HG02759 (cell line): Measurements from ENCODE around the gene BNC1.
"Not testable (repeated sequence)": the region's sequence is repeated elsewhere in the genome, so short reads cannot be mapped to it uniquely, and the experiment has no call there.

Experiments
- ATAC-seq: cut with Tn5 transposase; IDR thresholded peaks from one replicate; pipeline ENCODE4 v1.9.1; 2021; ENCODE audit warnings: mild to moderate bottlenecking, moderate library complexity; ENCODE audit not compliant: unreplicated experiment

BNC1 gene

GRCh38 chr15:83250781-83251180 lies 33.7 kb downstream of the BNC1 start:
- no peak for ATAC-seq

GRCh38 chr15:83249030-83249343 lies 35.5 kb downstream of the BNC1 start:
- ATAC-seq, result no peak

- ATAC-seq, result no peak
These were observed 36.1 kb downstream of the BNC1 start for GRCh38 chr15:83248151-83249029.

GRCh38 chr15:83243634-83244033 lies 40.8 kb downstream of the BNC1 start:
- ATAC-seq, result no peak

- ATAC-seq, result no peak
These were observed 54.2 kb downstream of the BNC1 start for GRCh38 chr15:83230242-83230641.

GRCh38 chr15:83225449-83225848 lies 59.0 kb downstream of the BNC1 start:
- no peak for ATAC-seq

GRCh38 chr15:83221781-83222180 lies 62.7 kb downstream of the BNC1 start:
- not testable (repeated sequence) for ATAC-seq

- ATAC-seq, result no peak
These were observed 65.4 kb downstream of the BNC1 start for GRCh38 chr15:83219026-83219425.

- no peak for ATAC-seq
These were observed 69.2 kb downstream of the BNC1 start for GRCh38 chr15:83215306-83215705.

GRCh38 chr15:83210619-83211018 lies 73.8 kb downstream of the BNC1 start:
- no peak for ATAC-seq

GRCh38 chr15:83209333-83209732 lies 75.1 kb downstream of the BNC1 start:
- ATAC-seq, result no peak

GRCh38 chr15:83208367-83208661 lies 76.2 kb downstream of the BNC1 start:
- ATAC-seq, result no peak

GRCh38 chr15:83207660-83208366 lies 76.7 kb downstream of the BNC1 start, which contains the start of gene HDGFL3:
Gene HDGFL3 (minus strand): TSS chr15:83207823. CDS start chr15:83207414, 409 bp downstream.
- peak; percentile 48 for ATAC-seq

GRCh38 chr15:83207009-83207659 lies 77.3 kb downstream of the BNC1 start:
- peak; percentile 37 for ATAC-seq

GRCh38 chr15:83206526-83207008 lies 77.9 kb downstream of the BNC1 start:
- ATAC-seq, result no peak
